HG02885 (cell line): ENCODE measurements around the gene ITPR2.
"Not testable (repeated sequence)": the region's sequence is repeated elsewhere in the genome, so short reads cannot be mapped to it uniquely, and the experiment has no call there.

Source experiments
- ATAC-seq: cut with Tn5 transposase; IDR thresholded peaks from one replicate; pipeline ENCODE4 v1.9.1; 2021; ENCODE audit warnings: mild to moderate bottlenecking; ENCODE audit not compliant: unreplicated experiment, poor library complexity

ITPR2 gene

DNA sequence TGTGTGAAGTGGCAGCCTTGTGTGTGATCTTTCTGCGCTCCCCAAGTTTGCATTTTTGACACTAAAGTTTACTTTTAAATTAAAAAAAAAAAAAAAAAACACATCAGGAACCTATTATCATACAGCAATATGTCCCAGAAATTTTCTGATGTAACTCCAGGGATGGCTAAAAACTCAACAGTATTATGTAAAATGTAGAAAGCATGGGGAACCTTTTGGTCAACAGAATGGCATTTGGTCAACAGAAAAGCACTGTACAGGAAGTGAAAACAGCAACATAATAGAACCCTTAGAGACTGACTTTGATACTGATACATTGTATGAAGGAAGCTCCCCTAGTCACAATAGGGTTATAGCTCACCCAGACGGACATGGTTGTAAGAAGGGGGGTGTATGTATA lies 224.3 kb downstream of the ITPR2 start:
- ATAC-seq, result no peak

- ATAC-seq, result no peak
Measured at GRCh38 chr12:26608273-26608672, 224.7 kb downstream of the ITPR2 start.

DNA sequence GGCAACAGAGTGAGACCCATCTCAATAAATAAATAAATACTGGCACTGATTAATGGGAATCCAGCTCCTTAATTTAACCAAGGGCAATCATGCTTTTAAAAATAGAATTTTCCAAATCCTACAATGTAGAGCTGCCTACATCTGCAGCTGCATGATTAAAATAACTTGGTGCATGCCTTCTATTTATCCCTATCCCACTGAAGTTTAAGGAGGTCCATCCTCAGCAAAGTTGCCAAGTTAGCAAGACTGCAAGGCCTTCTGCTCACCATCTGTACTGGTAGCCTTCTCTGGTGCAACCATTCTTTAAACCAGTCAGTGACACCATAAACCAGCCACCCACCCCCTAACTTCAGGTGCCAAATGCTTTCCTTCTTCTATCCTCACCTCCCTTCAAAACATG lies 226.1 kb downstream of the ITPR2 start:
- ATAC-seq, result no peak

DNA sequence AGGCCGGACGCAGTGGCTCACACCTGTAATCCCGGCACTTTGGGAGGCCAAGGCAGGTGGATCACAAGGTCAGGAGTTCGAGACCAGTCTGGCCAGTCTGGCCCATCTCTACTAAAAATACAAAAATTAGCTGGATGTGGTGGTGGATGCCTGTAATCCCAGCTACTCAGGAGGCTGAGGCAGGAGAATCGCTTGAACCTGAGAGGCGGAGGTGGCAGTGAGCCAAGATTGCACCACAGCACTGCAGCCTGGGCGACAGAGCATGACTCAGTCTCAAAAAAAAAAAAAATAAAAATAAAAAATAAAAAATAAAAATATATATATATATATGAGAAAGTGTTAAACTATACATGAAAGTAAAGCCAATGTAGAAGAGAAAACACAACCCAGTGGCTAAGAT lies 228.2 kb downstream of the ITPR2 start:
- not testable (repeated sequence) for ATAC-seq

- no peak for ATAC-seq
Measured at GRCh38 chr12:26599096-26599695, 233.8 kb downstream of the ITPR2 start.

GRCh38 chr12:26595806-26596205 lies 237.2 kb downstream of the ITPR2 start:
- ATAC-seq, result no peak

DNA sequence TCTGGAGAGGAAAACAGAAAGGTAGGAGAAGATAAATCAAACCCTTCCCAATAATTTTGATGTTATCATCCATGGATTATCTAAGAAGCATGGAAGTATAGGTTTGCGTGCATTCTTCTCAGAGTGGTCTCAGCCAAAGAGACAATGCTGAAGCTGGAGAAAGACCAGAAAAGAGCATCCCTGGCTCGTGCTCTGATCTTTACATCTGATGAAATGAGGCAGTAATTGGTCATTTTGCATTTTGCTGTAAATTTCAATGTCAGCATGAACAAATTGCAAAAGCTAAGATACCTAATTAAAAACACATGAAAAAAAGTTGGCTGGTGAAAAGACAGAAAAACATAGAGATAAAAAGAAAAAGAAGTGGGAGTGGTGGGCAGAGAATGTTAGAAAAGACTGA lies 252.4 kb downstream of the ITPR2 start:
- no peak for ATAC-seq

- ATAC-seq, result no peak
Measured at GRCh38 chr12:26576266-26576665, 256.7 kb downstream of the ITPR2 start.

- no peak for ATAC-seq
Measured at GRCh38 chr12:26573225-26573909, 259.6 kb downstream of the ITPR2 start.

DNA sequence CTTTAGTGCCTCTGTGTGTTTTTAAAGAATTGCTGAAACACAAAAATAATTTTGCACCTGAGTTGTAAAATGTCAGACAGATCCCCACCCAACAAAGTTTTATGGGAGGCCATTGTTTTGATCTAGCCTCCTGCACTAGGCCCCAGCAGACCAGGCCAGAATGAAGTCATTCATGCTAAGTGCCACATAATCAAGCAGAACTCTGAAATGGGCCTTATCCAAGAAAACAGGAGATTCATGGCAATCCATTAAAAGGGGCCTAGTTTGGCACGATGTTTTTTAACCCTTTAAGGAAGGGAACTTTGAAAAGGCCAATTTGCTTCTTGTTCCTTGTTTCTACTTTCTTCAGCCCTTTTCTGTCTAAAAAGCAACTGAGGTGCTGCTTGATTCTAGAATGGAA lies 260.9 kb downstream of the ITPR2 start:
- ATAC-seq, result no peak

DNA sequence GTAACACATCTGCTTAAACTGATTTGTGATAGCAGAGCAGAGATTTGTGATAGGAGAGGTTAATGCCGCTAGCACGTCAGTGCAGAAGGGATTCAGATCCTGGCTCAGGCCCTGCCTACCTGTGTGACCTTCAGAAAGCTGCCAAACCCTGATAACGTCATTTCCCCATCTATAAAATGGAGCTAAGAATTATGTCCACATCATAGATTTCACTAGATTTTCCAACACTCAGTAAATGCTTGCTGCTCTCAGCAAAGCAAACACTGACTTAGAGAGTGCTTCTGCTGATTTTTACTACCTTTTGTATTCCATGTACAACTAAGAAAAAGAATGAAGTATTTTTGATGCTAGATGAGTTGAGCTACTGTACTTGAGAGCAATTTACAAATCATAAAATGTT lies 261.4 kb downstream of the ITPR2 start:
- ATAC-seq, result no peak

DNA sequence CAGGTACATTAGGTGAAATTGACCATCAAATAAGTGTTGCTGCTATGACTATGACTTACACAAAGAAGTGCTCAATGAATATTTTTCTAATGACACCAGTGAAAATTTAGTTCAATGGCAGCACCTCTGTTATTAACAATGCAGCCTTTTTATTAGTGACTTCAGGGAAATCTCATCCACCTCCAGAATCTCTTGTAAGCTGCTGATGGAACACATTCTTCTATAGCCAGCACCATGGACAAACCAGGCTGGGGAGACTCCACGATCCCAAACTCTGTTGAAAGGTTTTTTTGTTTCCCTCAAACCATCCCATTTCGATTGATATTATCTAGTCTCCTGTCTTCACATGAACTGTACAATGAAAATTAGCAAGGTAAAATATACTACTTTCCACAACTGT lies 265.9 kb downstream of the ITPR2 start:
- no peak for ATAC-seq

- ATAC-seq, result no peak
Measured at GRCh38 chr12:26566675-26567074, 266.3 kb downstream of the ITPR2 start.

DNA sequence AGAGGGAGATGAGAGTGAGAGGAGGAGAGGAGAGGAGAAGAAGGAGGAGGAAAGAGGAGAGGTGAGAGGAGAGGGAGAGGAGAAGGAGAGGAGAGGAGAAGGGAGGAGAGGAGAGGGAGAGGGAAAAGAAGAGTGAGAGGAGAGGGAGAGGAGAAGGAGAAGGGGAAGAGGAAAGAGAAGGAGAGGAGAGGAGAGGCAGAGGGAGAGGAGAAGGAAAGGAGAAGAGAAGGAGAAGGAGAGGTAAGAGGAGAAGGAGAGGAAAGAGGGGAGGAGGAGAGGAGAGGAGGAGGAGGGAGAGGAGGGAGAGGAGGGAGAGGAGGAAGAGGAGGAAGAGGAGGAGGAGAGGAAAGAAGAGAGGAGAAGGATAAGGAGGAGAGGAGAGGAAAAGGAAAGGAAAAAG lies 266.8 kb downstream of the ITPR2 start:
- ATAC-seq, result no peak

- no peak for ATAC-seq
Measured at GRCh38 chr12:26564391-26564790, 268.6 kb downstream of the ITPR2 start.

DNA sequence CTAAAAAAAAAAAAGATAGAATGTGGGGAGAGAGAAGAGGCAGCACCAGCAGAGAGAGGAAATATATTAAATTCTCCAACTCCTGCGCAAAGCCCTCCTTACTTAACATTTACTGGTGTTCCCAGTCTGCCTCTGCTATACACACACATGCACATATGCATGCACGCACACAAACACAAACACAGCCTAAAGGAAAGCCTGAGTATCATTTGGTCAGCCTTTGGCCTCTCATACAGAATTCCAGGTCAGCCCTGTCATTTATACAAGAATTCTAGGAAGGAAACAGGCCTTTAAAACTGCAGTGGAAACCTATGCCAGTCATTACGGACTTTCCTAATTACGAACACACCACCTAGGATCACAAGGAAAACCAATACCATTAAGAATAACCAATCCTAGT lies 269.4 kb downstream of the ITPR2 start:
- no peak for ATAC-seq

GRCh38 chr12:26557326-26557725 lies 275.7 kb downstream of the ITPR2 start:
- ATAC-seq, result no peak

- ATAC-seq, result no peak
Measured at GRCh38 chr12:26556916-26557315, 276.1 kb downstream of the ITPR2 start.

GRCh38 chr12:26555139-26555538 lies 277.9 kb downstream of the ITPR2 start:
- no peak for ATAC-seq

DNA sequence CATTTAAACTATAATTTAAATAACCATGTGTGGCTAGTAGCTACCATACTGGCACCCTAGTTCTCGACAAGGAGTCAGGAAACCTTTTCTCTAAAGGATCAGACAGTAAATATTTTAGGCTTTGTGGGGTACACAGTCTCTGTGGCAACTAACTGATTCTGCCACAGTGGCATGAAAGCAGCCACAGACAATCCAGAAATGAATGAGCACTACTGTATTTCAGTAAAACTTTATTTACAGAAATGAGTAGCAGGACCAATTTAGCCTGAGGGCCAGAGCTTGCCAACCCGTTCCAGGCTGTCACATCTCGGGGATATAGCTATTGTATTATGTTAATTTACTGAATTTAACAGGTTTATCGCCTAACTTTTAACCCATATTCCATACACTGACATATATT lies 278.7 kb downstream of the ITPR2 start:
- ATAC-seq, result peak; percentile 56

DNA sequence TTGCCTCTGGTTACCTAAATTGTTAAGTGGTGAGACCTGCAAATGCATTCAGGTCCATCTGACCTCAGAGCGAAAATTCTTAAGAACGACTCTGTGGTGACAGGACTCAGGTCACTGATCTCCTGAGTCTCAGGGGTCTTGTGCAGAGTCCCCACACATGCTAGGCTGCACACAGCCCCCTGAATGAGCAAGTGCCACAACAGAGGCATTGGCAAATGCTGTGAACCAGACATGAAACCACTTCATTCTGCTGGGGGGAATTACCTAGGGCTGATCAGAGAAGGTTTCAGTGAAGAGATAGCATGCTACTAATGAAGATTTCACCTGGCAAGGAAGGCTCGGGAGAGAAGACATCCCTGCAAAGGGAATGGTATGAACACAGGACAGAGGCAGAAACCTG lies 281.6 kb downstream of the ITPR2 start:
- no peak for ATAC-seq

DNA sequence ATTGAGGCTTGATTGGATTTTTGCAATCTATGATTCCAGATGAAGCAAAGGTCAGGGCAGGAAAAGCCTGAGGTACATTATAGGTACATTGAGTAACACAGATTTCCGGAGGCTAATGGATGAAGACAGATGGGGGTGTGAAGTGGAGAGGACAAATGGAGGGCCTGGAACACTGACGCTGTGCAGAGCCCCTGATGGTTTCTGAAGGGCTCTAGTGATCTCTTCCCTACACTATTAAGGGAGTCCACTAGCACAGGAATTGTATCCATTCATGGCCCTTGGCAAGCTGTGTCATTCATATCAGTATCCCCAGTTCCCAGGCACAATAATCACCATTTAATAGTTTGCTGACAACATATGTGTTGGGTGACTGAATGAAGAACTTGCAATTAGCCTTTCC lies 284.8 kb downstream of the ITPR2 start:
- no peak for ATAC-seq
